Hypothalamus (tissue), 51 donors: ENCODE measurements around the gene EXOSC1.
A peak's percentile ranks its signal among the peaks of the same experiment; 100 is the strongest.
"Not testable (repeated sequence)": the region's sequence is repeated elsewhere in the genome, so short reads cannot be mapped to it uniquely, and the experiment has no call there.

Experiments
- DNase-seq, 51 donors: peaks; one replicate each; lab custom pipeline; 2025; lab: John Stamatoyannopoulos, UW

Gene EXOSC1

DNA sequence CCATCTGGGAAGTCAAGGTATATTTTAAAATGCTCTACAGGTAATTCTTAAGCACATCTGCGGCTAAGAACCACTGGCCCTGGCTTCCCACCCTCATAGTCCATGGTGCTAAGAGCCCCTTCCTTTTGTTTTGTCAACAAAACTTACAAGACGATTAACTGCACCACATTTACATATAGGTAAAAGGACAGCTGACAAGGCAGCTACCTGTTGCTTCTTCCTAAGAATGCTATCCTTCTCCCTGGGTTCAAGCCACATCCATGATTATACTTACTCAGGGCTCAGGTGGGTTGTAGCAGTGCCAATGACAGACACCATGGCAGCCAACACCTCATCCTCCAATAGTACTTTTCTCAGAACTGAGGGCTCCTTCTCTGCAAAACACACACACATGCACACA, 16.5 kb upstream of the EXOSC1 start:
- DNase-seq: no peak

DNA sequence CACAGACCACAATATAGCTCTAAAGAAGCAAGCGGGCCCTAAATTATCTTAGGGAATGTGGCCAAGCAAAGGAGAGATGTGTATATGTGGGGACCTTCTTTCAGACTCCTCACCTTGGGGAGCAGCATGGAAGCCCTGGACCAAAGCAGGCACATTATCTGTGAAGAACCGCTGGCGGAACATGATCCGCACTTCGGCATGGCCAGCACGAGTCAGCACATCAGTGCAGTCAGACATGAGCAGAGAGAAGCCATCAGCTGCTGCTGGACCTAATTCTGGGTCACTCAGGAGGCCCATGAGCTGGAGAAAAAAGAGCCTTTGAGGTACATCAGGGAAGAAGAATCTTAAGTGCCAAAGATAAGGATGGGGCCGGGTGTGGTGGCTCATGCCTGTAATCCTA, 14.1 kb upstream of the EXOSC1 start:
- DNase-seq: no peak

DNA sequence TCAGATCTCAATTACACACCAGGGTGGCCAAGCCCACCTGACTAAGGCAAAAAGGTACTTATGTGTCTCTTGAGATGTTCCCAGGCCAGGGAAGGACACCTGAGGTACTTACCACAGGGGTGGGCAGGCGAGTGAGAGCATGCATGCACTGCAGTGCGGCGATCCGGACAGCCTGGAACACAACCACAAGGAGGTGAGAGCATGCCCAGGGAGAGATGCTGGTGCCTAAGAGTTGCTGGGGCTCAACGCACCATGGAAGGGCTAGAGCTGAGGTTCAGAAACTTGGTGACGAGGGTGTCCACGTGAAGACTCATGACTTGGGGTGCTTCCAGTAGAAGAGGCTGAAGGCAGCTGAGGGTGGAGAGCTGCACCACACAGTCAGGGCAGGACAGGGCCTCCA, 13.3 kb upstream of the EXOSC1 start:
- DNase-seq: no peak

DNA sequence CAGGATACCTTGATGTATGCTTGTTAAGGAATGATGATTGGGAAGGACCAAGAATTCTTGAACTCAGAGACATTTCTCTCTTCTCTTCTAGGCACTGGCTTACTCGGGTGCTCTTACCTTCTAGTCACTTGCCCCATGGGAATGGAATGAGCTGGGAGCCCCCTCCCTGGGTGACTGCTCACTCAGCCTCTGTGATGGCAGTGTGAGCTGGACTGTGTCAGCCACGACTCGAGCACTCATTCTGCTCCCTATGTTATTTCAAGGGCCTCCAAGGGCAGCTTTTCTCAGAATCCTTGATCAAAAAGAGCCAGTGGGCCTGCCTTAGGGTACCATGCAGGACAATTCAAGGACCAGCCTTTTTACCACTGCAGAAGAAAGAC, 10.9 kb upstream of the EXOSC1 start:
- DNase-seq: peak in 1 of 51 donors; percentile 4

DNA sequence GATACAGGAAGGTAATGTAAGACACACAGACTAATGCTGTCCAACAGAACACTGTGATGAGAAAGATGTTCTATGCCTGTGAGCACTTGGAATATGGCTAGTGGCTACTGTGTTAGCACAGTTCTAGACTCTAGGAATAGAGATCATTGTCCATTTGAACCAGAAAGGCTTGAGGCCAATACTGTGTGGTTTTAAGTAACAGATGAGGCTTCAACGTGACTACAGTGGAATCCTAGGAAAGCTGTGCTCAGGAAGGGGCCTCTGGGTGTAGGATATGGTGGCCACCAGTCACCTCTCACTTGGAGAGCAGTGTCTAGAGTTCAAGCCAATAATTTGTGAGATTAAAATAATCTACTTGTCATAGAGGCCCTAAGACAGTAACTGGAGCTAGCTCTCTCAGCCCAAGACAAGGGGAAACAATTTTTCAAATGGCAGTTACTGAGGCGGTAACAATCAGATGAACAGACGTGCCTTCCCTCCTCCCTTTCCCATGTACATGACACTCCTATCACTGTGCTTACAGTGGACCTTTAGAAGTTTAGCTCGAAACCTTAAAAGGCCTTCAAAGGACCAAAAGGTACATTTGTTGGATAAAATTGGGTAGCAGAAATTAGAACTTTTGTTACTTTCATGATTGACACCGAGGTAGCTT, 10.4 kb upstream of the EXOSC1 start:
- DNase-seq: no peak

DNA sequence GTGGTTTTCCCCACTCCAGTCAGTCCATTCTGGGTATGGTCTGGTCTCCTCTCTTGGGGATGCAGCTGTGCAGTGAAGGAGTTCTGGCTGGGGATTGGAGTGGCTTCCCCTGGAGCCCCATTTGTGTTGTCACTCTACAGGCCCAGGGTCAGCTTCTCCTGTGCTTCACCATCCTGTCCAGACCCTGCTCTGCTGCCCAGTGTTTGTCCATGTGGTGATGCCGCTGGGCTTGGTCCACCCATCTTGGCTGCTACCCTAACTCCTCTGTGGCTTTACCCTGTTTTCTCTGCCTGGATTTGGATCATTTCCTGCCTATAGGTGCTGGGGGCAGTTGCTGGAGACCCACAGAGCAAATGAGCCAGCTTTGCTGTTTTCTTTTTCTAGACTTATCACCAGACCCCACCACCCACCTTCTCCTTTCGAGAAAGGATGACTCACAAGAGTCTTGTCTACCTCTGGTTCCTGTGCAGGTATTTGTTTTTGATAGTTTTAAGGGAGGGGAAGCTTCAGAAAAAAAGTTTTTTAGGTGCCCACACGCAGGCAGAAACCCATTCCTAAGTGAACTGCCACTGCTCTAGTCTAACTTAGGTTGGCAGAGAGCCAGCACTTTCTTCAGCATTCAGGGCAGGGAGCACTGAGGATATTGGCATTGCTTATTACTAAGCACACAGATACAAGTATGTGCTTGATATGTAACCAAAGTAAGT, 8.7 kb upstream of the EXOSC1 start:
- DNase-seq: peak in 5 of 51 donors; percentile 5 to 17 (median 15)

DNA sequence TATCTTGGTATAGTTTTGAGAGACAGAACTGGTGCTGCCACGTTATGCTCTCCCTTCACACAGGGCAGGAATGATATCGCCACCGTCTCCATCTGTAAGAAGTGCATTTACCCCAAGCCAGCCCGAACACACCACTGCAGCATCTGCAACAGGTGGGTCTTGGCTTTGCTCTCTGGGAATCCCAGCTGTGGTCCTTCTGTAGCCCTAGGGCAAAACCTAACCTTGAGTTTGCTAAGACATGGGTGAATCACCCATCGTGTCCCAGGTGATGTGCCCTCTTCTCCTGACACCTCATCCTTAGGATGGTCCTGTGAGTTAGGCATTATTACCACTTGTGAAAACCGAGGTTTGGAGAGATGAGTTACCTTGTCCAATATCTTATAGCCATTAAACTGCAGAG, 6.5 kb upstream of the EXOSC1 start:
- no peak for DNase-seq

DNA sequence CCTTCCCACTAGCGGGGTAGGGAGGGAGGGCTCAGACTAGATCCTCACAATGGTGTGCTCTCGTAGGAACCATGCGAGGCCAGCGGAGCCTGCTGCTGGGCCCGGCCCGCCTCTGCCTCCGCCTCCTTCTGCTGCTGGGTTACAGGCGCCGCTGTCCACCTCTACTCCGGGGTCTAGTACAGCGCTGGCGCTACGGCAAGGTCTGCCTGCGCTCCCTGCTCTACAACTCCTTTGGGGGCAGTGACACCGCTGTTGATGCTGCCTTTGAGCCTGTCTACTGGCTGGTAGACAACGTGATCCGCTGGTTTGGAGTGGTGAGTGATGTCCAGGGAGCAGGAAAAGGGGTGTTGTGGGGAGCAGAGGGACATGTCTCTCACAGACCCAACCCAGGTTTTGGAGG, 5.8 kb upstream of the EXOSC1 start:
- DNase-seq: no peak

DNA sequence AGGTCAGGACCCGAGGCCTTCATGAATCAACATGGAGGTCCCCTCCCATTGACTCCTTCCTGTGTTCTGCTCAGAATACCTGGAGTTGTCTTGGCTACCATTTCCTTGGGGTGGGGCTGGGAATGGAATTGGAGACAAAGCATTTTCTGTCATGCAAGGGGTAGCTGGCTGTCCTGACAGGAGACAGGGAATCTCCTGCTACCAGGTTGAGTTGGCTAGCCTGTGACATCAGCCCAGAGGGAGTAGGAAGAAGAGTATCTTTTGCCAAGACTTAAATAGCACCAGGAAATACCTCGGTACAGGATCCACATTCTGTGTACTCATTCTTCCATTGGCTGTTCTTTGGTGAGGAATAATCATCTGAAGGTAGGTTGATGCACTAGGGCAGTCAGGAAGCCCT, 5.0 kb upstream of the EXOSC1 start:
- peak in 1 of 51 donors; percentile 8 for DNase-seq

GRCh38 chr10:97445357-97445721, 467 bp downstream of the EXOSC1 start:
- DNase-seq: peak in 2 of 51 donors; percentile 38 to 47

GRCh38 chr10:97444212-97444611, 1.6 kb downstream of the EXOSC1 start:
- DNase-seq: no peak

GRCh38 chr10:97442277-97442676, 3.5 kb downstream of the EXOSC1 start:
- DNase-seq: no peak

- DNase-seq: no peak
Measured at GRCh38 chr10:97435211-97435610, 10.6 kb downstream of the EXOSC1 start.

DNA sequence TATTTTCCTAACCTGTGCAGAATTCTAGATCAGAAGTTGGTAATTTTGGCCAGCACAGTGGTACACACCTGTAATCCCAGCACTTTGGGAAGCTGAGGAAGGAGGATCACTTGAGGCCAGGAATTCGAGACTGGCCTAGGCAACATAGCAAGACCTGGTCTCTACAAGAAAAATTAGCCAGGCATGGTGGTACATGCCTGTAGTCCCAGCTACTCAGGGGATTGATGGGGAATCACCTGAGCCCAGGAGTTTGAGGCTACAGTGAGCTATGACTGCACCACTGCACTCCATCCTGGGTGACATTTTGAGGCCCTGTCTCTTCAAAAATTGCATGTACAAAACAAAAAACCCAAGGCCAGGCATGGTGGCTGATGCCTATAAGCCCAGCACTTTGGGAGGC, 11.2 kb downstream of the EXOSC1 start:
- no peak for DNase-seq

DNA sequence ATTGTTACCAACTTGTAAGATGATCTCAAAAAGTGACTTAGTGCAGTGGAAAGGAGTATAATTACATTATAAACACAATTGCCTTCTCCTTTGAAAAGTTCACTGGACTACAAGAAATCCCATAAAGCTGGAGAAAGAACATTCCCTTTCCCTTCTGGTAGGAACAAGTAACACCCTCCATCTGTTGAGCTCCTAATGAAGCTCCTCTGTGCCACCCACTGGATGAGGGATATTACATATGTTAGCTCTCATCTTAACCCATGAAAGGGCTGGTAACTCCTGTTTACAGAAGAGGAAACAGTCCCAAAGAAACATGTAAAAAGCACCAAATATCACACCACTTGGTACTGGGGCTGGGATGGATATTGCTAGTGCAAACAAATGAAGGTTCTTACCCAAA, 11.8 kb downstream of the EXOSC1 start:
- no peak for DNase-seq

GRCh38 chr10:97428572-97428981, 17.2 kb downstream of the EXOSC1 start:
- DNase-seq: peak in 1 of 51 donors; percentile 53

GRCh38 chr10:97427571-97428179, 18.1 kb downstream of the EXOSC1 start:
- DNase-seq: no peak

- DNase-seq: peak in 1 of 51 donors; percentile 16
Measured at GRCh38 chr10:97426776-97427570, 18.8 kb downstream of the EXOSC1 start.

- peak; percentile 56 to 98 (median 93) for DNase-seq
Measured at GRCh38 chr10:97425964-97426775, 19.6 kb downstream of the EXOSC1 start, which contains the start of gene PGAM1. Gene PGAM1 (plus strand): TSS chr10:97426191. CDS start chr10:97426308, 117 bp downstream.

DNA sequence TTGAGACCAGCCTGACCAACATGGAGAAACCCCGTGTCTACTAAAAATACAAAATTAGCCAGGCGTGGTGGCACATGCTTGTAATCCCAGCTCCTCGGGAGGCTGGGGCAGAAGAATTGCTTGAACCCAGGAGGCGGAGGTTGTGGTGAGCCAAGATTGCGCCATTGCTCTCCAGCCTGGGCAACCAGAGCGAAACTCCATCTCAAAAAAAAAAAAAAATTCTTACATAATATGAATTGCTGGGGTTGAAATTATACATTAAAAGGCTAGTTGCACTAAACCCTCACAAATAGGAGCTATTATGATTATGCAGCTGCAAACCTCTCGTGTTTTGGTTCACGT, 22.1 kb downstream of the EXOSC1 start:
- DNase-seq: not testable (repeated sequence)
